Colonic mucosa (tissue), 4 donors: ENCODE results near the gene PFKP. TPM values are rescaled to one million over a fixed set of nuclear protein-coding genes. Genes with fewer than 3 reads are reported as not detected.

Experiments
- DNase-seq: peaks from one replicate; pipeline ENCODE4 v3.0.0-alpha.2; 2020
- H3K27ac ChIP-seq: fragments of 200-600 bp; one replicate; pipeline ENCODE4 v1.8.0; 2021
- H3K27me3 ChIP-seq: fragments of 200-600 bp; one replicate; pipeline ENCODE4 v1.8.0; 2021
- H3K36me3 ChIP-seq: fragments of 200-600 bp; one replicate; pipeline ENCODE4 v1.8.0; 2021
- H3K4me1 ChIP-seq: fragments of 200-600 bp; one replicate; pipeline ENCODE4 v1.8.0; 2021; ENCODE audit warnings: mild to moderate bottlenecking
- H3K4me3 ChIP-seq: fragments of 200-600 bp; one replicate; pipeline ENCODE4 v1.8.0; 2021
- H3K9ac ChIP-seq, 2 donors: one replicate each; pipeline ENCODE4 v1.7.0; 2013; ENCODE audit warnings: control low read depth in 2 of 2, low read depth in 2 of 2, low read length in 2 of 2
- H3K9me3 ChIP-seq: fragments of 200-600 bp; one replicate; pipeline ENCODE4 v1.8.0; 2021
- CTCF ChIP-seq: fragments of 200-600 bp; IDR thresholded peaks from one replicate; pipeline ENCODE4 v1.8.0; 2022; ENCODE audit warnings: antibody characterized with exemption, mild to moderate bottlenecking
- intact Hi-C: fragments of 100-400 bp; cut with DNase I; formaldehyde crosslinking; loops from one replicate; pipeline ENCODE4 v1.14.1; 2022
- total RNA-seq, 2 donors: library from RNA; stranded (reverse); fragmentation: NEBNext Ultra II Directional in 1 of 2; extraction: Animal tissue kit (Norgen Biotek cat#: 25700) in 1 of 2; gene quantifications; one replicate each; pipeline ENCODE4 v1.2.1, GENCODE V29; 2021
- donor health status: healthy.
- donor health status: DM: no; HTN: no; CAD: no.
- donor health status: DM: no; HTN: no; CAD: no.

Gene PFKP
- total RNA-seq, 2 donors from 2014 or later = 134 to 209 TPM

GRCh38 chr10:3108575-3109105 is 41.3 kb downstream of the PFKP start:
- no peak for TF ChIP-seq CTCF
- DNase-seq = no peak
- no peak overlapping the region for H3K27ac ChIP-seq
- no peaks in the 10 kb centered on the region for H3K27me3 ChIP-seq
- H3K4me3 ChIP-seq = no peak overlapping the region
- no peaks in the 10 kb centered on the region for H3K4me1 ChIP-seq
- intact Hi-C loops = no loop called here
- H3K9ac ChIP-seq = no peak overlapping the region
- H3K9me3 ChIP-seq = no peaks in the 10 kb centered on the region
- H3K36me3 ChIP-seq = peaks cover 27% of the 10 kb centered on the region

- H3K27ac ChIP-seq = no peak overlapping the region
- no peak for DNase-seq
- intact Hi-C loops = no loop called here
- H3K4me1 ChIP-seq = no peaks in the 10 kb centered on the region
- no peaks in the 10 kb centered on the region for H3K9me3 ChIP-seq
- H3K27me3 ChIP-seq = no peaks in the 10 kb centered on the region
- no peak overlapping the region for H3K4me3 ChIP-seq
- H3K36me3 ChIP-seq = peaks cover 26% of the 10 kb centered on the region
- no peak overlapping the region for H3K9ac ChIP-seq
- no peak for TF ChIP-seq CTCF
Observed at GRCh38 chr10:3109196-3109595, 41.8 kb downstream of the PFKP start.

- no peak for TF ChIP-seq CTCF
- intact Hi-C loops = no loop called here
- Histone ChIP-seq H3K4me3 (no peak overlapping the region), H3K27ac (no peak overlapping the region), H3K9me3 (no peaks in the 10 kb centered on the region), H3K4me1 (no peaks in the 10 kb centered on the region), H3K9ac (no peak overlapping the region), H3K36me3 (peaks cover 22% of the 10 kb centered on the region), H3K27me3 (no peaks in the 10 kb centered on the region)
- no peak for DNase-seq
Observed at GRCh38 chr10:3109633-3110032, 42.3 kb downstream of the PFKP start.

GRCh38 chr10:3110782-3111620 is 43.7 kb downstream of the PFKP start:
- no peak overlapping the region for H3K4me3 ChIP-seq
- intact Hi-C loops = no loop called here
- peaks cover 19% of the 10 kb centered on the region for H3K36me3 ChIP-seq
- no peak overlapping the region for H3K9ac ChIP-seq
- DNase-seq = no peak
- TF ChIP-seq CTCF = no peak
- no peak overlapping the region for H3K27ac ChIP-seq
- H3K9me3 ChIP-seq = no peaks in the 10 kb centered on the region
- no peaks in the 10 kb centered on the region for H3K27me3 ChIP-seq
- no peaks in the 10 kb centered on the region for H3K4me1 ChIP-seq

GRCh38 chr10:3111621-3112163 is 44.3 kb downstream of the PFKP start:
- H3K27me3 ChIP-seq = no peaks in the 10 kb centered on the region
- peaks cover 19% of the 10 kb centered on the region for H3K36me3 ChIP-seq
- no peak overlapping the region for H3K4me3 ChIP-seq
- no peak for TF ChIP-seq CTCF
- no peaks in the 10 kb centered on the region for H3K4me1 ChIP-seq
- no peak for DNase-seq
- H3K9ac ChIP-seq = no peak overlapping the region
- intact Hi-C loops = no loop called here
- no peak overlapping the region for H3K27ac ChIP-seq
- H3K9me3 ChIP-seq = no peaks in the 10 kb centered on the region
